HG02798 (cell line): ENCODE data around the gene TBC1D32.
"Not testable (repeated sequence)": the region's sequence is repeated elsewhere in the genome, so short reads cannot be mapped to it uniquely, and the experiment has no call there.

Experiments
- ATAC-seq: cut with Tn5 transposase; IDR thresholded peaks from one replicate; pipeline ENCODE4 v1.9.1; 2021; ENCODE audit warnings: mild to moderate bottlenecking; ENCODE audit not compliant: unreplicated experiment, poor library complexity

Gene TBC1D32

DNA sequence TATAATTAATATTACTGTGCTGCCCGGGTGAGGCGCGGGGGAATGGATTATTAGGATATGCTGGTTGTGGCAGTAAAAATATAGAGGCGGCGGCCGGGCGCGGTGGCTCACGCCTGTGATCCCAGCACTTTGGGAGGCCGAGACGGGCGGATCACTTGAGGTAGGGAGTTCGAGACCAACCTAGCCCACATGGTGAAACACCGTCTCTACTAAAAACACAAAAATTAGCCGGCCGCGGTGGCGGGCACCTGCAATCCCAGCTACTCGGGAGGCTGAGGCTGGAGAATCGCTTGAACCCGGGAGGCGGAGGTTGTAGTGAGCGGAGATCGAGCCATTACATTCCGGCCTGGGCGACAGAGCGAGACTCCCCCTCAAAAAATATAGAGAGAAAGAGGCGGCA lies 586 bp downstream of the TBC1D32 start:
- ATAC-seq, result not testable (repeated sequence)

DNA sequence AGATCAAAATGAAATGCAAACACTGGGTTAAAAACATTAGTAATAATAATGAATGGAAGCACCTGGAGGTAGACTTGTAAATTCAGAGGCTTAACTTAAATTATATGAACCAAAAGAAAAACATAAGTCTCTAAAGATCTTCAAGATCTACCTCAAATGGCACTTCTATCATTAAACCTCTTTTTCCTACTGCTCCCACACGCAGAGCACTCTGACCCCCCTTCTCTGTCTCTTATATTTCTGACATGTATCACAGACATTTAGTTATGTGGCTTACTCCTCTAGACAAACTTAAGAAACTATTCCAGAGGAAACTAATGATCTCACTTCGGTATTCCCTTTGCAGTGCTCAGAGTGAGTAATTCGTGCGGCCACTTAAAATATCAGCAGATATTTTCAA lies 1.1 kb downstream of the TBC1D32 start:
- ATAC-seq, result no peak

DNA sequence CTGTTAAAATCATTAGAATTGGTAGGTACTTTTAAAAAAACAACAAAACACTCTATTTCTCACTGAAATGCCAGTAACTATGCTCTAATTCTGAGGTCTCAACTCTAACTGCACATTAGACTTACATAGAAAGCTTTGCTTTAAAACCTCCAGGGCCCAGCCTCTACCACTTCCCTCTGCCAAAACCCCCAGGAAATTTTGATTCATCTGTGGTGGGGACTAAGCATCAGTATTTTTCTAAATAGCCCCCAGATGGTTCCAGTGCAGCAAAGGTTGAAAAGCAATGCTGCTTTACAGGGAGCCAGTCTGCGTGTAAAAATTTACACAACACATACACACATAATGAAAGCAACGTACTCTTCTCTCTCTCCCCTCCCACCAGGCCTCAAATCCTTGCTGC lies 3.8 kb downstream of the TBC1D32 start:
- ATAC-seq, result no peak

DNA sequence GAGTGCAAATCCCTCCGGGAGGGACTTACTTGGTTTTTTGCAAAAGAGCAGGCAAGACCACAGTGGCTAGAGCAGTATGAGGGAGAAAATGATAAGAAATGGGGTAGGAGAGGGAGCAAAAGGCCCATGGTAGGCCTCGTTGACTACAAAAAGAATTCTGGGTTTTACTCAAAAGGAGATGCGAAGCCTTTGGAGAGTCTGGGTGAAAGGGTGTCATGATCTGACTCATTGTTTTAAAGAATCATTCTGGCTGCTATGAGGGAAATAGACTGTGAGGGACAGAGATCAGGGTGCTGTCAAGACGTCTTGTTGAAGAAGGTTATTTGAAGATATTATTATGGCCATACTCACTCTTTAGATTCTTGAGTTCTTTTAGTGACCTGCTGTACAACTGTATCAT lies 13.0 kb downstream of the TBC1D32 start:
- no peak for ATAC-seq

DNA sequence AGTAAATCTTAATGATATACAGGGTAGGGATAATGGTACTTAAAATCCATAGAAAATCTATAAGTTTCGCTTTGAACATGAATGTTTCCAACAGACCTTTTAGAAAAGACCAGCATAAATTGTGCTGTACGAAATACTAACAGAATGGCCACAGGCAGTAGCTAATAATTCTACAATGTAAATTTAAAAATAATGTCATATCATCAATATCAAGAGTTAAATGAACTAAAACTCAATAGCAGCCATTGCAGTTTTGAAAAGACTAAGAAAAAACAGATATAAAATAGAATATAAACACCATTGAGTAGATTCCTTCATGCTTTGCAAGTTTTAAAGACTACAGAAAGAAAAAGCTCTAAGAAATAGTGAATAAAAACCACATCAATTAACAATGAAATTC lies 14.7 kb downstream of the TBC1D32 start:
- no peak for ATAC-seq

DNA sequence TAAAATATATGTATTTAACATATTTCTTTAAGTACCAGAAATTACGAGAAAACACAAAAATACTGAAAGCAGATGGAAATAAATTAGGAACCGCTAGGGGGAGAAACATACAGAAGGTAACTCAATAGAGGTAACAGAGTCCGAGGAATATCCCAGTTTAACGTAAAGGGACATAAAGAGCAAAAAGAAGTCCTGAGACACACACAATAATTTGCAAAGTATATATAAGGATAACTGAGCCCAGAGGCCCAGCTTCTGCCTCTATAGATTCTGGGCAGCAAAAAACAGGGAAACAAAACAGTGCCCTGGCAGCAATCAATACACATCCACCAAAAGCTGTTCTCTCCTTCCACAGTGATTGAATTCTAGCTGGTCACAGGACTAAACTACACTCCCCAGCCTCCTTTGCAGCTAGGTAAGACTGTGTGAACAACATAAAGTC lies 15.1 kb downstream of the TBC1D32 start:
- ATAC-seq, result no peak

DNA sequence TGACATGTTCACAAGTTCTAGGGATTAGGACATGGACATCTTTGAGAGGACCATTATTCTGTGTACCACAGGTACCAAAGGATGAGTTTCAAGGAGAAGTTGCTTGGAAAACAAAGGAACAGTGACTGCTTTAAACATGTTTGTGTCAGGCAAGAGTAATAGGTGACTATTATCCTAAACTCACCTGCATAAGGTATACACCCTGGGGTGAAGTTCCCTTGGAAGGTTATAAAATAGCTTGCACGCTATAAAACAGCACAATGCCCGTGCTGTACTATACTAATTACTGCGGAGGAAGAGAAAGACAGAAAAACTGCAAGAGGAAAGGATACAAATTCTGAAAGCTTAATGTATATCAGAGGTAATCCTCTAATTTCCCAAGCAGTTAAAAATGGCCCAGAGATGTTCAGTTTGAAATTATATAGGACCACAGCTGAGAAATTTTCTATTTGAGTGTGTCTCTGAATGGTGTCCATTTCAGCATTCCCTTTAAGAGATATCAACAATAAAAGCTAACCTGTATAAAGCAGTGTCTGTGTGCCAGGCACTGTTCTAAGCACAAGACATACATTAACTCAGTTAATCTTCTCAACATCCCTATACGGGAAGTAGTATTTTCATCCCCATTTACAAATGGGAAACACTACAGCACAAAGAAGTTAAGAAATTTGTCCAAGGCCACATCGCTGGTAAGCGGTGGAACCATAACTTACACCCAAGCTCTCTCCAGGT lies 19.7 kb downstream of the TBC1D32 start:
- ATAC-seq, result no peak

DNA sequence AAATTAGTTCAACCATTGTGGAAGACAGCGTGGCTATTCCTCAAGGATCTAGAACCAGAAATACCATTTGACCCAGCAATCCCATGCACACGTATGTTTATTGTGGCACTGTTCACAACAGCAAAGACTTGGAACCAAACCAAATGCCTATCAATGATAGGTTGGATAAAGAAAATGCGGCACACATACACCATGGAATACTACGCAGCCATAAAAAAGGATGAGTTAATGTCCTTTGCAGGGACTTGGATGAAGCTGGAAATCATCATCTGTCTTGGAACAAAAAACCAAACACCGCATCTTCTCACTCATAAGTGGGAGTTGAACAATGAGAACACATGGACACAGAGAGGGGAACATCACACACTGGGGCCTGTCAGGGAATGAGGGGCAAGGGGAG lies 22.5 kb downstream of the TBC1D32 start:
- ATAC-seq, result not testable (repeated sequence)

DNA sequence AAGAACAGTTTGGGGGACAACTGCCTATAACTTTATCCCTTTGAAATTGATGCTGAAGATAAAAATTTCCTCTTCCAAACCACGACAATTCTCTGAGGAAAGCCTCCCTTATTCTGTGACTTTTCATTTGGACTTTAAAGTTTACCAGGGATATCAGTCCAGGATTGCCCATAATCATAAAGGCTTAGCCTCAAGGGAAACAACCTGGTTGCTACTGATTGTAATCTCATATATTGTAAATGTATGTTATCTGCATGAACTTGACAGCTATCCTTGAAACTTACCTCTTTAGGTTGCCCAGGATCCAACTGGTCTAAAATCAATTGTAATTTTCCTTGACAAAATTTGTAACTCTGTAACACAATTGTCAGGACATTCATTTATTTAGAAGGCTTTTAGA lies 23.8 kb downstream of the TBC1D32 start:
- no peak for ATAC-seq

DNA sequence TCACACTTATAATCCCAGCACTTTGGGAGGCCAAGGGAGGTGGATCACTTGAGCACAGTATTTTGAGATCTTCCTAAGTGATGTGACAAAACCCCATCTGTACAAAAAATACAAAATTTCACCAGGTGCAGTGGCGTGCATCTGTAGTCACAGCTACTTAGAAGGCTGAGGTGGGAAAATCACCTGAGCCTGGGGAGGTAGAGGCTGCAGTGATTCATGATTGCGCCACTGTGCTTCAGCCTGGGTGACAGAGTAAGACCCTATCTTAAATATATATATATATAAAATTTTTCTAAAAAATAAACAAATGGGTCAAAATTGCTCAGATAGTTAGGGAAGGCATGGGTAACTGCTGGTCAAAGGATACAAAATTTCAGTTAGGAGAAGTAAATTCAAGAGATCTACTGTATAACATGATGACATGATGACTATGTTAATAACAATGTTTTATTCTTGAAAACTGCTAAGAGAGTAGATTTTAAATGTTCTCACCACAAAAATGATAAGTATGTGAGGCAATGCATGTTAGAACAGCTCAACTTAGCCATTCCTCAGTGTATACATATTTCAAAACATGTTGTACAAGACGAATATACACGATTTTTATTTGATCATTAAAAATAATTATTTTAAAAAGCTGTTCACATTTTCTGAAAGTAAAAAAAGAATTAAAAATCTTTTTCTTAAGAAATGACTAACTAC lies 24.4 kb downstream of the TBC1D32 start:
- ATAC-seq, result no peak

DNA sequence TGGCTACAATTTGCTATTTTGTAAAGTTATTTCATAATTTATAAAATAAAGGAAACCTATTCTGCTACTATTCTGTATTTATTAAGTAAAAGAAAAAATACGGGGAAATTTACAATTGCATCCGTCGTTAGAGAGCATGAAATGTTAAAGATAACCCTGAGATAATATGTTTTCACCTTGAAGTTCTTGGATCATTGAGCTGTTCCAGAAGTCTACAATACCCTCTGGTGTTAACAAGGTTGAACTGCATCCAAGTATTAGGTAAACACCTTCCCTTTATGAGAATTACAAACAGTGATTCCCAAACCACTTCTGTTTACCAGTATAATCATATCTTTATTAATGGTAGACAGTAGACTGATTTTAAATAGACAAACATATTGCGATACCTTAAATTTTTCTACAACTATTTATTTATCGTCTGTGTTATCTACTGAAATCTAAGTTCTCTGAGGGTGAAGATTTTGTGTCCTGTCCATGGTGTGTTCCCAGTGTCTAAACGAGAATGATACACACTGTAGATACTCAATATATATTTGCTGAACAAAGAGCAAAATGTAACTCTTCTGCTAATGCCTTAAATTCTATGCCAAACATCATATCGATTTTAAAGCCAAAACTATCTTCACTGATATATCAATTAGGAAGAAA lies 28.2 kb downstream of the TBC1D32 start:
- ATAC-seq, result peak; percentile 84

DNA sequence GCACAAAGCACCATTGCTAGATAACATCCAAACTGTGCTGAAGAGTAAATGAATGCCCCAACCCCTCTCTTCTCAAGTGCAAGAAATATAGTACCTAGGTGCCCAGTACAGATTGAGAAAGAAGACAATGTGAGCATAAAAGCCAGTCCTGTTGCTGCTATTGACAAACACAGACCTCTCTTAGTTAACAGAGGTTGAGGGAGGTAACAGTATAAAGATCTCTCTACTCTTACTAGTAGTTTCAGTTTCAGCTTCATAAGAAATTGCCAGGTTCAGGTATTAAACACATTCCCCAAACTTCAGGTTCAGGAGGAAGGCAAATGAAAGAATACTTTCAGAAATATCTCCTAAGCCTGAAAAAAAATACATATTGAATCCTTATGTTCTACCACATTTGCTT lies 31.4 kb downstream of the TBC1D32 start:
- peak; percentile 74 for ATAC-seq

DNA sequence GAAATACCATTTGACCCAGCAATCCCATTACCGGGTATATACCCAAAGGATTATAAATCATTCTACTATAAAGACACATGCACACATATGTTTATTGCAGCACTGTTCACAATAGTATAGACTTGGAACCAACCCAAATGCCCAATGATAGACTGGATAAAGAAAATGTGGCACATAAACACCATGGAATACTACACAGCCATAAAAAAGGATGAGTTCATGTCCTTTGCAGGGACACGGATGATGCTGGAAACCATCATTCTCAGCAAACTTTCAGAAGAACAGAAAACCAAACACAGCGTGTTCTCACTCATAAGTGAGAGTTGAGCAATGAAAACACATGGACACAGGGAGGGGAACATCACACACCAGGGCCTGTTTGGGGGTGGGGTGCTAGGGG lies 33.1 kb downstream of the TBC1D32 start:
- ATAC-seq, result not testable (repeated sequence)

DNA sequence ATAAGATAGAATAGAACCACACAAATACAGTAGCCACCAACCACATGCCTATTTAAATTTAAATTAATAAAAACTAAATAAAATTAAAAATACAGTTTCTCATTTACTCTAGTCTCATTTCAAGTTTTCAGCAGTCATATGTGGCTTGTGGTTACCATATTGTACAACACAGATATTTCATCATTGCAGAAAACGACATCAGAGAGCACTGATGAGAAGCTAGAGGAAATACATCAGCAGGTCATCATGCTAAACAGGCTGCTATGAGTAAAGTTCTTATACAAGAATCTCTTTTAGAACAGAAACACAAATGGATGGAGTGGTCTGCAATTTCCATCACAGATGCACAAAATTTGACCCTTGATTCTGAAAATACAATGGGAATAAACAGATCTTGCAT lies 36.6 kb downstream of the TBC1D32 start:
- no peak for ATAC-seq

DNA sequence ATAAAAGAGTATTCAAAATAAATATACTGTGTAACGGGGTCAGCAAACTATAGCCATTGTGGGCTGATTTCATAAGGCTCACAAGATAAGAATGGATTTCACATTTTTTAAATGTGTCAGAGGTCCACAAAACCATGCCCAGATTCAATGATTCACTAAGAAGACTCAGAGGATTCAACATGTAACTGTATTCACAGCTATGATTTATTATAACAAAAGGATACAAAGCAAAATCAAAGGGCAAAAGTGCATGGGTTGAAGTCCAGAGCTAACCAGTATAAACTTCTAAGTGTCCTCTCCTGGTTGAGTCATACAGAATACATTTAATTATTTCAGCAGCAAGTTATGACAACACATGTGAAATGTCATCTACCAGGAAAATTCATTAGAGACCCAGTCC lies 49.2 kb downstream of the TBC1D32 start:
- ATAC-seq, result no peak

DNA sequence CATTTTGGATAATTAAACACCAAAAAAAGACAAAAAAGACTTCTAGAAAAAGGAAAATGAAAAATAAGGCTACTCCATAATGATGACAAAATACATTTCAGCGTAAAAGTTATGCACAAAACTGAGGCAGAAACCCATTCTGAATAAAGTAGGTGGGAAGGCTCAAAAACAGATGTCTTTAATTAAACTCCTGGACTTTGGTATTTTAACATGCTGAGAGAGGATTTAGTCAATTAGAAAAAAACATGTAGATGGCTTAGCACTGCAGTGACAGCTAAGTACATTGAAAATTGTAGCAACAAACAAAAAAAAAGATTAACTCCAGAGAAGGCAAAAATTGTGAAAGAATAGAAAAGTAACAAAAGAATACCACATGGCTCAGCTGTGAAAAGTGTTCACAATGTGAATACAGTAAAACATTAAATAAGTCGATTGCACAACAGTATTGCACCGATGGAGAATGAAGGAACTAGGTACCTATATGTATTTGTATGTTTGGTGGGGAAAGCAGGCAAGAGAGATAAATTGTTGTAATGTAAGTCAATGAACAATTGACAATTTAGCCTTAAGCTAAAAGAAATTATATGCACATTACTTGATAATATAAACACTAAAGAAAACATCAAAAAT lies 59.5 kb downstream of the TBC1D32 start:
- no peak for ATAC-seq

DNA sequence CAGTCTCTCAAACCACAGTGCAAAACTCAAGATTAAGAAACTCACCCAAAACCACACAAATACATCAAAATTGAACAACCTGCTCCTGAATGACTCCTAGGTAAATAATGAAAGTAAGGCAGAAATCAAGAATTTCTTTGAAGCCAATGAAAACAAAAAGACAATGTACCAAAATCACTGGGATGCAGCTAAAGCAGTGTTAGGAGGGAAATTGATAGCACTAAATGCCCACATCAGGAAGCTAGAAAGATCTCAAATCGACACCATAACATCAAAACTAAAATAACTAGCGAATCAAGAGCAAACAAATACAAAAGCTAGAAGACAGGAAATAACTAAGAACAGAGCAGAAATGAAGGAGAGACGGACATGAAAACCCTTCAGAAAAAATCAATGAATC lies 70.5 kb downstream of the TBC1D32 start:
- no peak for ATAC-seq

DNA sequence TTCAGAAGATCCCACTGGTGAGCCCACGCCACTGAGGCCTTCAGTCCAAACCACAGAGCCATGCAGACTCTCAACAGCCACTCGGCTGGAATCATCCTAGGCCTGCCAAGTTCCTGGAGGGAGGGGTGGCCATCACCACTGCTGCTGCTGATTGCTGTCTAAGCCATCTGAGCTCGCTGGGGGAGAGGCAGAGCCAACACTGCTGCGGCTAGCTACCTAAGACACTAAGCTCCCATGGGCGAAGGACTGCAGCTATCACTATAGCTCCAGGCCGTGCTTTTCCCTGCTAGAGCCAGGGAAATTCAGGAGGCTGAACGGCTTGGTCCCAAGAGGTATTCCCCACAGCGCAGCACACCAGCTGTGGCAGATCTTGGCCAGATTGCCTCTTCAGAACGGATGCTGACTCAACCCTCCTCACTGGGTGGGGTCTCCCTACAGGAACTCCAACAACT lies 73.6 kb downstream of the TBC1D32 start:
- no peak for ATAC-seq

DNA sequence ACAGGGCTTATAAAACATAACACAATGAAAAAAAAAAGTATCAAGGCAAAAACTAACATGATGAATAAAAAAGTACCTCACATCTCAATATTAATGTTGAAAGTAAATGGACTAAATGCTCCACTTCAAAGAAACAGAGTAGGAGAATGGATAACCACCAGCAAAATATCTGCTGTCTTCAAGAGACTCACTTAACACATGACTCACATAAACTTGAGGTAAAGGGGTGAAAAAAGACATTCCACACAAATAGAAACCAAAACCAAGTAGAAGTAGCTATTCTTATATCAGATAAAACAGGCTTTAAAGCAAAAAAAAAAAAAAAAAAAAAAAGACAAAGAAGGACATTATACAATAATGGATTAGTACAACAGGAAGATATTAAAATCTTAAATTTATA lies 86.9 kb downstream of the TBC1D32 start:
- ATAC-seq, result no peak

DNA sequence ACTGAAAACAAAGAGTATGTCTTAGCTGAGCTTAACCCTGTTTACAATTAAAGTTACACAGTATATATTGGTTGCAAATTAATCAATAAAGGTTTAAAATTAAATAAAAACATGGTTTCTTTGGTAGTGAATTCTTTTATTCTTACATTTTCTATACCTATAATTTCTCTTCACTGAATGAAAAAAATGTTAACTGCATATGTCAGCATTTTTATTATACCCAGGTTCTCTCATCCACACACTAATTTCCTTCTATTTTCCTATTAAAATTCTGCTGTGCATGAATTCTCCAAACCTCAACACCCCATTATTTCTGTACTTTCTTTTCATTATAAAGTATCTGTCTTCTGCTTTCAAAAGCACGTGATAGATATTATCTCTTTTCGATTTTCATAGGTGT lies 91.9 kb downstream of the TBC1D32 start:
- ATAC-seq, result no peak

DNA sequence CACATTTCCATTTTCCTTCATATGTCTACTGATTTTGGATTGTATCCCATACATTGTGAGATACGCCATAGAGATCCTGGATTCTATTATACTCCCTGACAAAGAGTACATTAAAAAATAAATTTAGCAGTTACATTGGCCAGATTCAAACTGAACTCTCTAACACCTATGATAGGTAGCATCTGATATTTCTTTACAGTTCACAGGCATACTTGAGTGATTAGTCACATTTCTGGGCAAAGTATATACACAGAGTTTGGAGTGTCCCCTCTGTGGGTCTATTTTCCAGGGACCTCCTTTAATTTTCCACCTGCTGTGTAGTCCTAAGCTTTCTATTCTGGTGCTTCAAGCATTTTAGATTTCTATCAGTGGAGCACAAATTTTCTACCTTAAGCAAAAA lies 96.4 kb downstream of the TBC1D32 start:
- ATAC-seq, result no peak
